Astrocyte (in vitro differentiated cells and primary cell): ENCODE measurements around the gene PKDREJ. TPM values are rescaled to one million over a fixed set of nuclear protein-coding genes. Genes with fewer than 3 reads are reported as not detected.

ENCODE experiments used
- DNase-seq: peaks from one replicate; pipeline ENCODE4 v3.0.0-alpha.2; 2010; ENCODE audit warnings: low read depth
- FAIRE-seq: peaks from 2 replicates; lab custom pipeline; 2011; peaks lifted over from hg19 to GRCh38; lab: Jason Lieb, UNC
- H2AFZ ChIP-seq: 2 replicates; pipeline ENCODE4 v1.6.0; 2012; ENCODE audit warnings: low read depth, low read length, inconsistent platforms
- H3K27ac ChIP-seq: 2 replicates; pipeline ENCODE4 v1.5.1; 2011; ENCODE audit warnings: low read depth, low read length, inconsistent platforms
- H3K27me3 ChIP-seq: 2 replicates; pipeline ENCODE4 v1.6.0; 2011; ENCODE audit warnings: low read length, inconsistent platforms; ENCODE audit not compliant: insufficient read depth
- H3K36me3 ChIP-seq: 2 replicates; pipeline ENCODE4 v1.5.1; 2011; ENCODE audit warnings: low read length, inconsistent platforms; ENCODE audit not compliant: insufficient read depth
- H3K4me1 ChIP-seq: 2 replicates; pipeline ENCODE4 v1.5.1; 2011; ENCODE audit warnings: low read length, inconsistent platforms; ENCODE audit not compliant: insufficient read depth
- H3K4me2 ChIP-seq: 2 replicates; pipeline ENCODE4 v1.6.0; 2012; ENCODE audit warnings: low read length, inconsistent platforms
- H3K4me3 ChIP-seq: 2 replicates; pipeline ENCODE4 v1.5.1; 2011; ENCODE audit warnings: low read depth, mild to moderate bottlenecking, low read length, inconsistent platforms; ENCODE audit not compliant: insufficient read depth
- H3K79me2 ChIP-seq: 2 replicates; pipeline ENCODE4 v1.6.0; 2012; ENCODE audit warnings: mild to moderate bottlenecking, low read length, inconsistent platforms; ENCODE audit not compliant: insufficient read depth
- H3K9ac ChIP-seq: 2 replicates; pipeline ENCODE4 v1.6.0; 2012; ENCODE audit warnings: mild to moderate bottlenecking, low read length, inconsistent platforms
- H3K9me3 ChIP-seq: 2 replicates; pipeline ENCODE4 v1.5.1; 2012; ENCODE audit warnings: low read depth, mild to moderate bottlenecking, low read length, inconsistent platforms; ENCODE audit not compliant: insufficient read depth
- H4K20me1 ChIP-seq: 2 replicates; pipeline ENCODE4 v1.6.0; 2012; ENCODE audit warnings: low read length, inconsistent platforms; ENCODE audit not compliant: insufficient read depth
- H3K27ac Mint-ChIP-seq: one replicate; pipeline ENCODE4 v1.8.0; 2021; ENCODE audit warnings: mild to moderate bottlenecking, mixed read lengths; ENCODE audit not compliant: unreplicated experiment
- H3K27me3 Mint-ChIP-seq: one replicate; pipeline ENCODE4 v1.8.0; 2021; ENCODE audit warnings: low read depth, mixed read lengths; ENCODE audit not compliant: unreplicated experiment
- H3K36me3 Mint-ChIP-seq: one replicate; pipeline ENCODE4 v1.8.0; 2021; ENCODE audit warnings: low read depth, mixed read lengths; ENCODE audit not compliant: unreplicated experiment
- H3K4me1 Mint-ChIP-seq: one replicate; pipeline ENCODE4 v1.8.0; 2021; ENCODE audit warnings: low read depth, mixed read lengths; ENCODE audit not compliant: unreplicated experiment
- H3K4me3 Mint-ChIP-seq: one replicate; pipeline ENCODE4 v1.8.0; 2021; ENCODE audit warnings: mild to moderate bottlenecking, moderate library complexity, mixed read lengths; ENCODE audit not compliant: unreplicated experiment
- H3K9me3 Mint-ChIP-seq: one replicate; pipeline ENCODE4 v1.8.0; 2021; ENCODE audit warnings: mild to moderate bottlenecking, mixed read lengths; ENCODE audit not compliant: unreplicated experiment
- CTCF ChIP-seq: IDR thresholded peaks from 2 replicates; pipeline ENCODE4 v1.5.1; 2011; ENCODE audit warnings: low read depth, mild to moderate bottlenecking, inconsistent platforms, low read length, moderate library complexity; ENCODE audit not compliant: insufficient read depth
- EZH2 ChIP-seq: IDR thresholded peaks from 2 replicates; pipeline ENCODE4 v1.6.1; 2012; ENCODE audit warnings: mild to moderate bottlenecking, low read length, inconsistent platforms; ENCODE audit not compliant: insufficient read depth
- total RNA-seq: library from RNA; stranded (reverse); gene quantifications from 2 replicates; pipeline ENCODE4 v1.2.1, GENCODE V29; 2021

The PKDREJ gene
- total RNA-seq, 1 donor from 2014 or later: not detected

- H3K36me3 ChIP-seq: peaks cover 13% of the 10 kb centered on the region
- H3K27ac ChIP-seq: no peak overlapping the region
- no peak overlapping the region for H3K9ac ChIP-seq
- peaks cover 4% of the 10 kb centered on the region for H3K4me1 Mint-ChIP-seq
- no peak overlapping the region for H3K27ac Mint-ChIP-seq
- no peaks in the 10 kb centered on the region for H3K79me2 ChIP-seq
- no peaks in the 10 kb centered on the region for H3K4me1 ChIP-seq
- peak overlapping the region; percentile 41 for H3K4me3 Mint-ChIP-seq
- no peaks in the 10 kb centered on the region for H3K27me3 Mint-ChIP-seq
- no peaks in the 10 kb centered on the region for H3K9me3 Mint-ChIP-seq
- DNase-seq: no peak
- TF ChIP-seq CTCF: no peak
- no peak for TF ChIP-seq EZH2
- no peak overlapping the region for H3K4me2 ChIP-seq
- no peaks in the 10 kb centered on the region for H4K20me1 ChIP-seq
- no peak for FAIRE-seq
- no peaks in the 10 kb centered on the region for H3K9me3 ChIP-seq
- no peak overlapping the region for H3K4me3 ChIP-seq
- H3K27me3 ChIP-seq: no peaks in the 10 kb centered on the region
- H2AFZ ChIP-seq: no peak overlapping the region
- peaks cover 25% of the 10 kb centered on the region for H3K36me3 Mint-ChIP-seq
Measured at GRCh38 chr22:46286006-46286405, 22.9 kb upstream of the PKDREJ start.

GRCh38 chr22:46281866-46282678 lies 18.9 kb upstream of the PKDREJ start:
- no peaks in the 10 kb centered on the region for H3K27me3 Mint-ChIP-seq
- H3K36me3 ChIP-seq: peaks cover 19% of the 10 kb centered on the region
- H3K27ac Mint-ChIP-seq: no peak overlapping the region
- no peaks in the 10 kb centered on the region for H4K20me1 ChIP-seq
- no peaks in the 10 kb centered on the region for H3K9me3 Mint-ChIP-seq
- H2AFZ ChIP-seq: no peak overlapping the region
- H3K4me3 Mint-ChIP-seq: no peak overlapping the region
- no peak for TF ChIP-seq EZH2
- TF ChIP-seq CTCF: no peak
- H3K9me3 ChIP-seq: no peaks in the 10 kb centered on the region
- no peaks in the 10 kb centered on the region for H3K27me3 ChIP-seq
- H3K27ac ChIP-seq: no peak overlapping the region
- no peak overlapping the region for H3K9ac ChIP-seq
- no peaks in the 10 kb centered on the region for H3K79me2 ChIP-seq
- H3K36me3 Mint-ChIP-seq: peaks cover 35% of the 10 kb centered on the region
- no peak overlapping the region for H3K4me3 ChIP-seq
- peaks cover 4% of the 10 kb centered on the region for H3K4me1 Mint-ChIP-seq
- H3K4me1 ChIP-seq: no peaks in the 10 kb centered on the region
- no peak for FAIRE-seq
- DNase-seq: no peak
- H3K4me2 ChIP-seq: no peak overlapping the region

- H2AFZ ChIP-seq: no peak overlapping the region
- H3K9ac ChIP-seq: no peak overlapping the region
- H3K27me3 Mint-ChIP-seq: no peaks in the 10 kb centered on the region
- DNase-seq (no peak), FAIRE-seq (no peak)
- no peak overlapping the region for H3K4me3 Mint-ChIP-seq
- no peak overlapping the region for H3K27ac Mint-ChIP-seq
- H3K4me2 ChIP-seq: no peak overlapping the region
- peaks cover 38% of the 10 kb centered on the region for H3K36me3 Mint-ChIP-seq
- H3K9me3 ChIP-seq: no peaks in the 10 kb centered on the region
- no peaks in the 10 kb centered on the region for H3K9me3 Mint-ChIP-seq
- H3K79me2 ChIP-seq: no peaks in the 10 kb centered on the region
- H4K20me1 ChIP-seq: no peaks in the 10 kb centered on the region
- no peak for TF ChIP-seq CTCF
- TF ChIP-seq EZH2: no peak
- H3K27ac ChIP-seq: no peak overlapping the region
- no peaks in the 10 kb centered on the region for H3K4me1 ChIP-seq
- no peak overlapping the region for H3K4me3 ChIP-seq
- no peaks in the 10 kb centered on the region for H3K27me3 ChIP-seq
- peaks cover 22% of the 10 kb centered on the region for H3K36me3 ChIP-seq
- H3K4me1 Mint-ChIP-seq: peaks cover 3% of the 10 kb centered on the region
Measured at GRCh38 chr22:46280999-46281623, 18.0 kb upstream of the PKDREJ start.
